Neuronal stem cell (in vitro differentiated cells): ENCODE results near the gene KIF3B.

Source experiments
- DNase-seq: peaks from one replicate; pipeline ENCODE4 v3.0.0-alpha.2; 2013; ENCODE audit warnings: low spot score
- H2AFZ ChIP-seq: one replicate; pipeline ENCODE4 v1.6.1; 2013; ENCODE audit warnings: mild to moderate bottlenecking, low read length, inconsistent platforms
- H2AK5ac ChIP-seq: 2 replicates; pipeline ENCODE4 v1.6.1; 2013; ENCODE audit warnings: low read depth, mild to moderate bottlenecking, inconsistent platforms, low read length, moderate library complexity, mixed read lengths
- H2BK120ac ChIP-seq: 2 replicates; pipeline ENCODE4 v1.6.1; 2013; ENCODE audit warnings: low read depth, mild to moderate bottlenecking, inconsistent platforms, low read length, moderate library complexity, mixed read lengths
- H2BK12ac ChIP-seq: one replicate; pipeline ENCODE4 v1.6.1; 2013; ENCODE audit warnings: low read length, inconsistent platforms
- H2BK15ac ChIP-seq: 2 replicates; pipeline ENCODE4 v1.6.1; 2013; ENCODE audit warnings: mild to moderate bottlenecking, low read length, inconsistent platforms, mixed read lengths
- H2BK5ac ChIP-seq: one replicate; pipeline ENCODE4 v1.6.1; 2013; ENCODE audit warnings: inconsistent platforms, mild to moderate bottlenecking, low read length, moderate library complexity
- H3K14ac ChIP-seq: one replicate; pipeline ENCODE4 v1.6.1; 2013; ENCODE audit warnings: low read length, inconsistent platforms
- H3K18ac ChIP-seq: 2 replicates; pipeline ENCODE4 v1.6.1; 2013; ENCODE audit warnings: low read length, inconsistent platforms
- H3K23ac ChIP-seq: 2 replicates; pipeline ENCODE4 v1.6.1; 2013; ENCODE audit warnings: low read depth, mild to moderate bottlenecking, mixed read lengths, low read length, inconsistent platforms; ENCODE audit not compliant: poor library complexity
- H3K27ac ChIP-seq: replicated peaks from 3 replicates; pipeline ENCODE4 v1.5.1; 2013; ENCODE audit warnings: low read length, inconsistent platforms
- H3K27me3 ChIP-seq, 3 experiments: 2 replicates each; pipeline ENCODE4 v1.6.1; 2013; ENCODE audit warnings: low read length in 3 of 3, mild to moderate bottlenecking in 2 of 3, inconsistent platforms in 1 of 3, low read depth in 1 of 3, mixed read lengths in 1 of 3, moderate library complexity in 1 of 3; ENCODE audit not compliant: control insufficient read depth in 3 of 3, insufficient read depth in 3 of 3
- H3K36me3 ChIP-seq, 2 donors: replicated peaks in 1 of 2; 2 replicates each; pipeline ENCODE4 v1.6.1; 2013; ENCODE audit warnings: low read length in 2 of 2; ENCODE audit not compliant: control insufficient read depth in 2 of 2, insufficient read depth in 2 of 2
- H3K4ac ChIP-seq: 2 replicates; pipeline ENCODE4 v1.6.1; 2013; ENCODE audit warnings: inconsistent platforms, mild to moderate bottlenecking, low read length, moderate library complexity
- H3K4me1 ChIP-seq, 2 donors: 1 replicate in 1 of 2; 2 replicates in 1 of 2; pipeline ENCODE4 v1.6.1; 2013; ENCODE audit warnings: low read length in 2 of 2, low read depth in 1 of 2; ENCODE audit not compliant: control insufficient read depth in 2 of 2, insufficient read depth in 1 of 2
- H3K4me2 ChIP-seq: one replicate; pipeline ENCODE4 v1.6.1; 2013; ENCODE audit warnings: mild to moderate bottlenecking, low read length, inconsistent platforms; ENCODE audit not compliant: insufficient read depth, poor library complexity, severe bottlenecking
- H3K4me3 ChIP-seq, 2 donors: 2 replicates each; pipeline ENCODE4 v1.5.1; 2013; ENCODE audit warnings: low read length in 2 of 2, mild to moderate bottlenecking in 2 of 2, inconsistent platforms in 1 of 2, moderate library complexity in 1 of 2
- H3K79me1 ChIP-seq: one replicate; pipeline ENCODE4 v1.6.1; 2013; ENCODE audit warnings: low read depth, mild to moderate bottlenecking, inconsistent platforms, low read length, moderate library complexity
- H3K9ac ChIP-seq: one replicate; pipeline ENCODE4 v1.6.1; 2013; ENCODE audit warnings: mild to moderate bottlenecking, low read depth, low read length, inconsistent platforms; ENCODE audit not compliant: poor library complexity
- H3K9me3 ChIP-seq, 2 donors: replicated peaks in 1 of 2; 2 replicates each; pipeline versions ENCODE3 to v1.6.1; 2013; ENCODE audit warnings: low read length in 2 of 2, mild to moderate bottlenecking in 2 of 2, inconsistent platforms in 1 of 2, low read depth in 1 of 2, mixed read lengths in 1 of 2, moderate library complexity in 1 of 2; ENCODE audit not compliant: control insufficient read depth in 2 of 2, insufficient read depth in 1 of 2
- H4K8ac ChIP-seq: one replicate; pipeline ENCODE4 v1.6.1; 2013; ENCODE audit warnings: low read depth, mild to moderate bottlenecking, inconsistent platforms, low read length, moderate library complexity
- H4K91ac ChIP-seq: one replicate; pipeline ENCODE4 v1.6.1; 2013; ENCODE audit warnings: low read length, low read depth, mild to moderate bottlenecking, inconsistent platforms; ENCODE audit not compliant: poor library complexity
- WGBS, 2 donors: extraction: QIAGEN DNeasy Blood & Tissue Kit; methylation state at CpG; one replicate each; pipeline ENCODE4 v1.1.7; 2013; ENCODE audit warnings: missing lambda C conversion rate in 2 of 2, mixed read lengths in 1 of 2; ENCODE audit not compliant: insufficient read length in 2 of 2, insufficient replicate concordance in 1 of 2; ENCODE audit errors: extremely low coverage in 2 of 2; 5-methylcytosine and 5-hydroxymethylcytosine counted together

KIF3B gene

GRCh38 chr20:32304131-32304746, 26.8 kb downstream of the KIF3B start:
- Histone ChIP-seq H3K4ac (no peak overlapping the region), H3K4me3 (no peak overlapping the region), H2BK15ac (no peak overlapping the region), H2BK12ac (no peak overlapping the region), H3K4me1 (peaks cover 2% of the 10 kb centered on the region in 2 donors), H3K36me3 (peaks cover 0 to 7% of the 10 kb centered on the region in 2 donors), H3K18ac (no peak overlapping the region), H3K9me3 (no peaks in the 10 kb centered on the region), H2BK5ac (no peak overlapping the region), H3K79me1 (no peaks in the 10 kb centered on the region), H3K14ac (no peak overlapping the region), H2BK120ac (no peak overlapping the region), H4K91ac (no peak overlapping the region), H2AK5ac (no peak overlapping the region), H4K8ac (no peak overlapping the region), H3K9ac (no peak overlapping the region), H3K23ac (no peak overlapping the region), H3K27ac (no peak overlapping the region), H2AFZ (no peak overlapping the region), H3K4me2 (no peak overlapping the region), H3K27me3 (no peaks in the 10 kb centered on the region)
- DNase-seq, result no peak
- WGBS, 2 donors, result no CpG with 5 or more reads among the region's 2 CpGs

- H4K91ac ChIP-seq, result no peak overlapping the region
- H2AFZ ChIP-seq, result no peak overlapping the region
- H3K18ac ChIP-seq, result no peak overlapping the region
- no peak overlapping the region for H3K27ac ChIP-seq
- no peak overlapping the region for H3K4ac ChIP-seq
- no peak overlapping the region for H4K8ac ChIP-seq
- no peaks in the 10 kb centered on the region for H3K27me3 ChIP-seq
- H3K9ac ChIP-seq, result no peak overlapping the region
- H3K23ac ChIP-seq, result no peak overlapping the region
- no peak overlapping the region for H3K14ac ChIP-seq
- H2BK12ac ChIP-seq, result no peak overlapping the region
- no peak overlapping the region for H2AK5ac ChIP-seq
- DNase-seq, result no peak
- no peak overlapping the region for H2BK5ac ChIP-seq
- peaks cover 16 to 68% of the 10 kb centered on the region in 2 donors for H3K36me3 ChIP-seq
- no peak overlapping the region for H2BK120ac ChIP-seq
- H2BK15ac ChIP-seq, result no peak overlapping the region
- H3K4me3 ChIP-seq, result no peak overlapping the region
- H3K79me1 ChIP-seq, result no peaks in the 10 kb centered on the region
- no CpG with 5 or more reads among the region's 3 CpGs for WGBS, 2 donors
- H3K4me2 ChIP-seq, result no peak overlapping the region
- H3K4me1 ChIP-seq, result no peaks in the 10 kb centered on the region
- H3K9me3 ChIP-seq, result no peaks in the 10 kb centered on the region
These were observed 35.4 kb downstream of the KIF3B start for GRCh38 chr20:32312718-32313424.

GRCh38 chr20:32314768-32315167, 37.3 kb downstream of the KIF3B start:
- Histone ChIP-seq H3K14ac (no peak overlapping the region), H3K4me3 (no peak overlapping the region), H3K4me2 (no peak overlapping the region), H3K4me1 (no peaks in the 10 kb centered on the region), H3K4ac (no peak overlapping the region), H3K23ac (no peak overlapping the region), H2BK120ac (no peak overlapping the region), H2BK15ac (no peak overlapping the region), H3K27me3 (no peaks in the 10 kb centered on the region), H2BK5ac (no peak overlapping the region), H4K8ac (no peak overlapping the region), H3K9ac (no peak overlapping the region), H3K79me1 (no peaks in the 10 kb centered on the region), H2AFZ (no peak overlapping the region), H2BK12ac (no peak overlapping the region), H4K91ac (no peak overlapping the region), H3K9me3 (no peaks in the 10 kb centered on the region), H3K27ac (no peak overlapping the region), H2AK5ac (no peak overlapping the region), H3K18ac (no peak overlapping the region), H3K36me3 (peaks cover 16 to 73% of the 10 kb centered on the region in 2 donors)
- no CpG with 5 or more reads among the region's 1 CpG for WGBS, 2 donors
- DNase-seq, result no peak

GRCh38 chr20:32315399-32315798, 37.9 kb downstream of the KIF3B start:
- no peak overlapping the region for H2BK5ac ChIP-seq
- no peak overlapping the region for H2BK120ac ChIP-seq
- no peaks in the 10 kb centered on the region for H3K27me3 ChIP-seq
- H3K23ac ChIP-seq, result no peak overlapping the region
- H3K27ac ChIP-seq, result no peak overlapping the region
- H3K14ac ChIP-seq, result no peak overlapping the region
- H2AK5ac ChIP-seq, result no peak overlapping the region
- no peaks in the 10 kb centered on the region for H3K79me1 ChIP-seq
- no peak overlapping the region for H3K4me2 ChIP-seq
- H3K4me3 ChIP-seq, result no peak overlapping the region
- no peaks in the 10 kb centered on the region for H3K4me1 ChIP-seq
- H2BK12ac ChIP-seq, result no peak overlapping the region
- no peak overlapping the region for H2AFZ ChIP-seq
- no peak overlapping the region for H4K8ac ChIP-seq
- H3K9ac ChIP-seq, result no peak overlapping the region
- H3K36me3 ChIP-seq, result peaks cover 10 to 66% of the 10 kb centered on the region in 2 donors
- H2BK15ac ChIP-seq, result no peak overlapping the region
- WGBS, 2 donors, result no CpG with 5 or more reads among the region's 3 CpGs
- DNase-seq, result no peak
- H3K9me3 ChIP-seq, result no peaks in the 10 kb centered on the region
- H4K91ac ChIP-seq, result no peak overlapping the region
- no peak overlapping the region for H3K4ac ChIP-seq
- H3K18ac ChIP-seq, result no peak overlapping the region
